MCF 10A (cell line): ENCODE measurements around the gene TMEM212. TPM values are rescaled to one million over a fixed set of nuclear protein-coding genes. Genes with fewer than 3 reads are reported as not detected.
"Not testable (repeated sequence)": the region's sequence is repeated elsewhere in the genome, so short reads cannot be mapped to it uniquely, and the experiment has no call there.

Experiments
- BruUV-seq: library from RNA; stranded (reverse); fragments of 400-500 nt; replicated peaks from 2 replicates; lab custom pipeline; 2021; lab: Mats Ljungman, UMichigan
- CTCF ChIA-PET: fragments of 300-600 bp; sonication (Branson Sonifier 250); formaldehyde crosslinking; extraction: SDS; loops from one replicate; lab custom pipeline; 2021; ENCODE audit warnings: antibody characterized with exemption, inconsistent platforms; lab: Yijun Ruan, JAX
- POLR2A ChIA-PET: fragments of 300-600, 350-650 bp; sonication (Branson Sonifier 250); formaldehyde crosslinking; extraction: SDS; loops from one replicate; lab custom pipeline; 2020; ENCODE audit warnings: antibody characterized with exemption, inconsistent platforms; lab: Yijun Ruan, JAX
- DNase-seq: peaks from one replicate; pipeline ENCODE4 v3.0.0-alpha.2; 2018; ENCODE audit not compliant: unreplicated experiment
- H3K27ac Mint-ChIP-seq: one replicate; pipeline ENCODE4 v1.8.0; 2022; ENCODE audit warnings: mild to moderate bottlenecking, low read depth, mixed read lengths; ENCODE audit not compliant: unreplicated experiment
- H3K27me3 Mint-ChIP-seq: one replicate; pipeline ENCODE4 v1.8.0; 2022; ENCODE audit warnings: mixed read lengths; ENCODE audit not compliant: insufficient read depth, unreplicated experiment
- H3K36me3 Mint-ChIP-seq: one replicate; pipeline ENCODE4 v1.8.0; 2022; ENCODE audit warnings: mild to moderate bottlenecking, moderate library complexity, mixed read lengths; ENCODE audit not compliant: insufficient read depth, unreplicated experiment
- H3K4me1 Mint-ChIP-seq: one replicate; pipeline ENCODE4 v1.8.0; 2022; ENCODE audit warnings: mixed read lengths; ENCODE audit not compliant: insufficient read depth, unreplicated experiment
- H3K4me3 Mint-ChIP-seq: one replicate; pipeline ENCODE4 v1.8.0; 2022; ENCODE audit warnings: mild to moderate bottlenecking, moderate library complexity, mixed read lengths; ENCODE audit not compliant: unreplicated experiment
- H3K9me3 Mint-ChIP-seq: one replicate; pipeline ENCODE4 v1.8.0; 2022; ENCODE audit warnings: mixed read lengths; ENCODE audit not compliant: unreplicated experiment
- CTCF ChIP-seq: fragments of 200-600 bp; IDR thresholded peaks from one replicate; pipeline ENCODE4 v1.8.0; 2022; ENCODE audit warnings: antibody characterized with exemption, mild to moderate bottlenecking; ENCODE audit not compliant: unreplicated experiment
- intact Hi-C: fragments of 100-400 bp; cut with micrococcal nuclease; formaldehyde crosslinking; loops from 2 replicates; pipeline ENCODE4 v1.14.1; 2022
- total RNA-seq: library from RNA; stranded (reverse); gene quantifications from 2 replicates; pipeline ENCODE4 v1.2.3, GENCODE V29; 2022

Gene TMEM212
- total RNA-seq, 1 experiment from 2014 or later, result not detected

DNA sequence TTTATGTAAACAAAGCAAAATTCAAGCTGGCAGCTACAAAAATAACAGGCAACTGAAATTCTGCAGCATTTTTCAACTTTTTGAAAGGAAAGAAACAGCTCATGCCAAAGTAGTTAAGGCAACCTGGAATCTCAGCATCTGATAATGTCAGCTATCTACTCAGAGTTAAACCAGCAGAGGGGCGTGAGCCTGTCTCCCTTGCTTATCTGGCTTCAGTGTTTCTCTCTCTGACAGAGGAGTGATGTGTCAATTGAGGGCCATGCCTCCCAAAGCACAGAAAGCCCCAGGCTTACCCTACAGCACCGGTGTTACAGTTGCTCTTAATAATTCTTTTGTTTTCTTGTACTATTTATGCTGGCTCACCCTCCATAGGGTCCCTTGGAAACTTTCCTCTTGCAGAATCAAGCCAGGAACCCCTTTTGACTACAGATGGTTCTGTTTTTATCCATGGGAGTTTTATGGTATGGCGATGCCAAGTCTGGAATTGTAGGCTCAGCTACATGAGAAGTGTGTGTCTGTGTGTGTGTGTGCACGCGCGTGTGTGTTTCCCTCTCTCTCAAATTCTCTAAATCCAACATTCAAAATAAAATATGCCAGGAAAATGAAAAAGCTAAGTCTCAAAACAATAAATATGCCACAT is 7.3 kb downstream of the TMEM212 start:
- DNase-seq, result no peak
- intact Hi-C loops, result no loop called here
- Mint-ChIP-seq H3K9me3 (peaks cover 9% of the 10 kb centered on the region), H3K4me3 (no peak overlapping the region), H3K36me3 (peaks cover 6% of the 10 kb centered on the region), H3K27me3 (no peaks in the 10 kb centered on the region), H3K4me1 (no peaks in the 10 kb centered on the region), H3K27ac (no peak overlapping the region)
- ChIA-PET POLR2A (no interaction called here), CTCF (interaction anchor here (0.6 to 1.6 kb wide), 6 partner anchors 9 to 799 kb away, joined by 3 to 9 read pairs (median 3); no protein-coding TSS in a partner anchor)
- BruUV-seq, result no TSS peak
- no peak for TF ChIP-seq CTCF

DNA sequence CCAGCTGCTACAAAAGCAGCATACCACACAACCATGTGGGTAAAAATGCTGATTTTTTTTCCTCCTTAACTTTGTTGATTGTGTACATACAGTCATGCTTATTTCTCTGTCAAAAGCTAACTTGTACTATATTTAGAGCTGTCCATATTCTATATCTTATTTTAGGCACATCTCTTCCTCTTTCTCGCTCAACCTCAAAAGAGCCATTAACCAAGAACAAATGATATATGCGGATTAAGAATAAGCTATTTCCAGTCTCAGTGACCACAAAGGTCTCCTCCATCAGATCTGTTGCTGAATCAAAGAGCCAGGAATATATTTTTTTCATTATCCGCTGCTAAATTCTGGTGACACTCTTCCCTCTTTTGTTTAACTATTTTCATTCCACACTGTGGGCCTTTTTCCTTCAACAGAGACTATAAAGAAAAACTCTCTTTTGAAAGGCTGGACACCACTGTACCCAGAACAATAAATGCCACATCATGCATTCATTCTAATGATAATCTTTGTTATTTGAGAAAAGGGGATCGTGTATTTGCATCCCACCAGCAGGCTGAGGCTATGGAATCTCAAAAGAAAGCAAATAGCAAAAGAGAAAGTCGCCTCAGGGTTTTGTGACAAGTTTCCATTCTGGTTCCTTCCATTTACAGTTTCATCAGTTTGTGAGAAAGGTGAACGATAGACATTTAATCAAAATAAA is 8.0 kb downstream of the TMEM212 start:
- H3K4me1 Mint-ChIP-seq, result no peaks in the 10 kb centered on the region
- intact Hi-C loops, result no loop called here
- peaks cover 6% of the 10 kb centered on the region for H3K36me3 Mint-ChIP-seq
- BruUV-seq, result no TSS peak
- no peaks in the 10 kb centered on the region for H3K27me3 Mint-ChIP-seq
- H3K27ac Mint-ChIP-seq, result no peak overlapping the region
- peaks cover 9% of the 10 kb centered on the region for H3K9me3 Mint-ChIP-seq
- POLR2A ChIA-PET, result no interaction called here
- CTCF ChIA-PET, result interaction anchor here (0.6 to 1.6 kb wide), 5 partner anchors 10 to 800 kb away, joined by 3 to 9 read pairs (median 3); no protein-coding TSS in a partner anchor
- DNase-seq, result no peak
- no peak for TF ChIP-seq CTCF
- H3K4me3 Mint-ChIP-seq, result no peak overlapping the region

DNA sequence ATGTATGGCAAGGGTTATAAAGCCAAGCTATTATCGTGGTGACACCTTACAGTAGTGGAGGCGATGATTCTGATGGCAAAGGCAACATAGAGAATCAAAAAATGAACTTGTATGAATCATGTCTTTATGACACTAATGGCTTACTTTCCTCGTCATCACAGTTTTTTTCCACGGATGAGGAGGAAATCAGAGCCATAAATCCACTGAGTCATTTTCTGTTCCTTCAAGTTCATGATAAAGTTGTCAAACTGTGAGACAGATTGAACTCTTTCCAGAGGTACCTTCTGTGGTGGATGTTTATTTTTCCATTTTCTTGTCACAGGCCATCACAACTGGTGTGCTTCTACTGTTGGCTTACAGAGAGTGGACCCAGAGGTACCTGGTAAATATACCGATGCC is 8.5 kb downstream of the TMEM212 start:
- no peaks in the 10 kb centered on the region for H3K4me1 Mint-ChIP-seq
- no peak for DNase-seq
- intact Hi-C loops, result no loop called here
- ChIA-PET POLR2A (interaction anchor here (0.8 kb wide), 1 partner anchor 22 kb away, joined by 3 read pairs; no protein-coding TSS in a partner anchor), CTCF (interaction anchor here (0.9 kb wide), 1 partner anchor 22 kb away, joined by 5 read pairs; no protein-coding TSS in a partner anchor)
- no peaks in the 10 kb centered on the region for H3K27me3 Mint-ChIP-seq
- no peak overlapping the region for H3K27ac Mint-ChIP-seq
- BruUV-seq, result no TSS peak
- peaks cover 6% of the 10 kb centered on the region for H3K36me3 Mint-ChIP-seq
- no peak for TF ChIP-seq CTCF
- no peak overlapping the region for H3K4me3 Mint-ChIP-seq
- H3K9me3 Mint-ChIP-seq, result peaks cover 9% of the 10 kb centered on the region

- peaks cover 9% of the 10 kb centered on the region for H3K9me3 Mint-ChIP-seq
- TF ChIP-seq CTCF, result no peak
- H3K27ac Mint-ChIP-seq, result no peak overlapping the region
- no TSS peak for BruUV-seq
- ChIA-PET POLR2A (no interaction called here), CTCF (interaction anchor here (0.6 to 1.8 kb wide), 3 partner anchors 20 to 254 kb away, joined by 3 read pairs; no protein-coding TSS in a partner anchor)
- H3K27me3 Mint-ChIP-seq, result no peaks in the 10 kb centered on the region
- DNase-seq, result no peak
- H3K4me1 Mint-ChIP-seq, result no peaks in the 10 kb centered on the region
- intact Hi-C loops, result no loop called here
- no peaks in the 10 kb centered on the region for H3K36me3 Mint-ChIP-seq
- H3K4me3 Mint-ChIP-seq, result no peak overlapping the region
These were observed 11.6 kb downstream of the TMEM212 start for GRCh38 chr3:171854649-171855305.

- H3K4me3 Mint-ChIP-seq, H3K27ac Mint-ChIP-seq, H3K36me3 Mint-ChIP-seq, H3K9me3 Mint-ChIP-seq, CTCF ChIA-PET, intact Hi-C loops, H3K27me3 Mint-ChIP-seq, H3K4me1 Mint-ChIP-seq, POLR2A ChIA-PET, DNase-seq, BruUV-seq: not testable (repeated sequence)
These were observed 15.6 kb downstream of the TMEM212 start for GRCh38 chr3:171858770-171859169.
